RWPE1 (cell line): Measurements from ENCODE around the gene MAMDC4.
"Not testable (repeated sequence)": the region's sequence is repeated elsewhere in the genome, so short reads cannot be mapped to it uniquely, and the experiment has no call there.

Source experiments
- CTCF ChIA-PET: fragments of 350-600 bp; sonication (Branson Sonifier 250); formaldehyde crosslinking; extraction: SDS; loops from one replicate; lab custom pipeline; 2021; lab: Yijun Ruan, JAX
- POLR2A ChIA-PET: fragments of 400-600 bp; formaldehyde crosslinking; extraction: SDS; loops from one replicate; lab custom pipeline; 2020; ENCODE audit warnings: antibody characterized with exemption; ENCODE audit not compliant: low non-redundant PET; lab: Yijun Ruan, JAX
- DNase-seq: peaks from one replicate; pipeline ENCODE4 v3.0.0; 2012; ENCODE audit warnings: low spot score
- H3K27ac ChIP-seq: fragments of 450-650 bp; 2 replicates; pipeline ENCODE4 v1.5.1; 2017
- CTCF ChIP-seq: fragments of 450-650 bp; conservative IDR thresholded peaks from 2 replicates; pipeline ENCODE4 v1.5.1; 2017; ENCODE audit warnings: low read depth, mild to moderate bottlenecking

MAMDC4 gene

GRCh38 chr9:136867480-136867879 lies 15.3 kb downstream of the MAMDC4 start:
- H3K27ac ChIP-seq = 0 out of 2 replicates have a peak overlapping the region, but pooled peaks have one; percentile 36
- POLR2A ChIA-PET = interaction anchor here (0.7 kb wide), 1 partner anchor 21 kb away, joined by 3 read pairs; no protein-coding TSS in a partner anchor
- CTCF ChIA-PET = no interaction called here
- DNase-seq = no peak
- TF ChIP-seq CTCF = no peak

GRCh38 chr9:136867917-136868316 lies 15.8 kb downstream of the MAMDC4 start:
- 0 out of 2 replicates have a peak overlapping the region, but pooled peaks have one; percentile 36 for H3K27ac ChIP-seq
- POLR2A ChIA-PET = no interaction called here
- no peak for DNase-seq
- CTCF ChIA-PET = interaction anchor here (0.6 kb wide), 1 partner anchor 28 kb away, joined by 3 read pairs; no protein-coding TSS in a partner anchor
- TF ChIP-seq CTCF = no peak

- CTCF ChIA-PET = no interaction called here
- POLR2A ChIA-PET = no interaction called here
Measured at GRCh38 chr9:136868644-136869043, 16.5 kb downstream of the MAMDC4 start.

GRCh38 chr9:136869611-136870010 lies 17.5 kb downstream of the MAMDC4 start:
- not testable (repeated sequence) for DNase-seq
- H3K27ac ChIP-seq = 0 out of 2 replicates have a peak overlapping the region, but pooled peaks have one; percentile 1
- CTCF ChIA-PET = interaction anchor here (0.6 to 0.7 kb wide), 3 partner anchors 10 to 513 kb away, joined by 3 read pairs; no protein-coding TSS in a partner anchor
- POLR2A ChIA-PET = interaction anchor here (0.8 kb wide), 1 partner anchor 9 kb away, joined by 3 read pairs; no protein-coding TSS in a partner anchor

More at GRCh38 chr9:136868644-136869043, 16.5 kb downstream of the MAMDC4 start:
- H3K27ac ChIP-seq = peak overlapping the region; percentile 36
- DNase-seq = no peak
- TF ChIP-seq CTCF = no peak

- DNase-seq = no peak
- CTCF ChIA-PET = no interaction called here
- POLR2A ChIA-PET = no interaction called here
- H3K27ac ChIP-seq = no peak overlapping the region
- TF ChIP-seq CTCF = no peak
Measured at GRCh38 chr9:136875155-136875554, 23.0 kb downstream of the MAMDC4 start.

- no peak for TF ChIP-seq CTCF
- ChIA-PET CTCF (interaction anchor here (0.6 to 1.5 kb wide), 2 partner anchors 17 to 34 kb away, joined by 3 read pairs; partner anchors contain the start of gene AJM1), POLR2A (no interaction called here)
Measured at GRCh38 chr9:136876476-136876875, 24.3 kb downstream of the MAMDC4 start.

GRCh38 chr9:136880651-136881050 lies 28.5 kb downstream of the MAMDC4 start:
- DNase-seq = no peak
- ChIA-PET POLR2A (no interaction called here), CTCF (no interaction called here)
- H3K27ac ChIP-seq = peak overlapping the region; percentile 85; the same call in 1 of the 2 replicates
- TF ChIP-seq CTCF = no peak

More at GRCh38 chr9:136876476-136876875, 24.3 kb downstream of the MAMDC4 start:
- H3K27ac ChIP-seq = no peak overlapping the region
- no peak for DNase-seq
